Pons (tissue), 1 donor: ENCODE measurements around the gene SNX15.
"Not testable (repeated sequence)": the region's sequence is repeated elsewhere in the genome, so short reads cannot be mapped to it uniquely, and the experiment has no call there.

Source experiments
- DNase-seq: peaks from one replicate; pipeline ENCODE4 v3.0.0-alpha.2; 2016; ENCODE audit warnings: low spot score

The SNX15 gene

GRCh38 chr11:65016705-65017104, 10.5 kb upstream of the SNX15 start:
- DNase-seq, result no peak

- DNase-seq, result no peak
Measured at GRCh38 chr11:65017937-65018336, 9.3 kb upstream of the SNX15 start.

- DNase-seq, result no peak
Measured at GRCh38 chr11:65019824-65020223, 7.4 kb upstream of the SNX15 start.

- no peak for DNase-seq
Measured at GRCh38 chr11:65021003-65021402, 6.2 kb upstream of the SNX15 start.

GRCh38 chr11:65021509-65021908, 5.7 kb upstream of the SNX15 start:
- no peak for DNase-seq

GRCh38 chr11:65023502-65023901, 3.7 kb upstream of the SNX15 start:
- not testable (repeated sequence) for DNase-seq

- no peak for DNase-seq
Measured at GRCh38 chr11:65026810-65027209, 429 bp upstream of the SNX15 start.

GRCh38 chr11:65032216-65032615, 5.0 kb downstream of the SNX15 start:
- no peak for DNase-seq

- no peak for DNase-seq
Measured at GRCh38 chr11:65034423-65034822, 7.2 kb downstream of the SNX15 start.

- DNase-seq, result no peak
Measured at GRCh38 chr11:65035579-65035978, 8.3 kb downstream of the SNX15 start.

GRCh38 chr11:65036931-65037330, 9.7 kb downstream of the SNX15 start:
- DNase-seq, result peak; percentile 77

GRCh38 chr11:65040520-65040846, 13.2 kb downstream of the SNX15 start:
- no peak for DNase-seq

- peak; percentile 83 for DNase-seq
Measured at GRCh38 chr11:65040847-65041622, 13.8 kb downstream of the SNX15 start, which contains the start of gene SAC3D1. Gene SAC3D1 (plus strand): TSS chr11:65041210. CDS start chr11:65041293, 83 bp downstream.

- no peak for DNase-seq
Measured at GRCh38 chr11:65042891-65043290, 15.7 kb downstream of the SNX15 start.

- peak; percentile 76 for DNase-seq
Measured at GRCh38 chr11:65043881-65044501, 16.8 kb downstream of the SNX15 start.

- DNase-seq, result no peak
Measured at GRCh38 chr11:65045061-65045460, 17.8 kb downstream of the SNX15 start.

GRCh38 chr11:65045728-65046127, 18.5 kb downstream of the SNX15 start:
- DNase-seq, result no peak

GRCh38 chr11:65047581-65048422, 20.6 kb downstream of the SNX15 start:
- DNase-seq, result no peak

- no peak for DNase-seq
Measured at GRCh38 chr11:65051398-65051858, 24.2 kb downstream of the SNX15 start.

- DNase-seq, result no peak
Measured at GRCh38 chr11:65053827-65054508, 26.7 kb downstream of the SNX15 start.

GRCh38 chr11:65055538-65055937, 28.3 kb downstream of the SNX15 start:
- no peak for DNase-seq

GRCh38 chr11:65056999-65057398, 29.8 kb downstream of the SNX15 start:
- no peak for DNase-seq
